Skin epidermis (tissue), 12 donors: ENCODE results near the gene UBE4B.
"Not testable (repeated sequence)": the region's sequence is repeated elsewhere in the genome, so short reads cannot be mapped to it uniquely, and the experiment has no call there.

ENCODE experiments used
- H3K27ac ChIP-seq, 21 experiments: fragments of 200-600 bp; sonication (generic) in 11 of 21; one replicate each; pipeline ENCODE4 v1.5.0; 2020; ENCODE audit warnings: mild to moderate bottlenecking in 3 of 21, inconsistent platforms in 2 of 21, moderate library complexity in 2 of 21
- H3K4me3 ChIP-seq, 7 experiments: fragments of 200-600 bp; sonication (generic) in 2 of 7; one replicate each; pipeline ENCODE4 v1.5.0; 2020; ENCODE audit warnings: inconsistent platforms in 2 of 7, mild to moderate bottlenecking in 2 of 7, moderate library complexity in 1 of 7

The UBE4B gene

DNA sequence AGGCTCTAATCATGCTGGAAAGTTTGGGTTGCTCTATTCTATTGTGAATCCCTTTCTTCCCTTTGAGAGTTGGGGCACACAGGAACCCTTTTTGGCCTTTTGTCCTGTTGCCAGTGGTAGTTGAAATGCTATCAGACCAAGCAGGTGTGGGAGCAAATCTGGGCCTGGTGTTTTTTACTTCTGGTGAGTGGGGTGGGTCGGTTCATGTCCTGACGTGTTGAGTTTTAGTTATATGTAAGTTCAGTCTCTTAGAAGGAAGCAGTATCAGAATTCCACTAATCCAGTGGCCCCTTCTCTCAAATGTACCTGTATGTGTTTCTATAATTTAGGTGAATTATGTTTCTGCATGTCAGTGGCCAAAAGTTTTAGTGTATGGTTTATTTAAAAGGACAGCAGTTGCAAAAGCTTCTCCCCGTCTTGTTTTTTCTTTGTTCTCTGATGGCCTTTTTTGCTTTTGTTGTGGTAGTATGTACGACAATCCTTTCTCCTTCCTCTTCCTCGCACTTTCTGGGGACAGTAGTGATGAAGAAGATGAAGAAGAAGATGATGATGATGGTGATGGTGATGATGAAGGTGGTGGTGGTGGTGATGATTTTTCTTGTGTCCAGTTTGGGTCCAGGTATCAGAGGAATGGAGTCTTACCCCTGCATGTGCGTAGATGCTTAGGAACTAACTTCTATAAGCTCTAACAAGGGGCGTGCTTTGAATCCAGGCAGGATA is 74.2 kb downstream of the UBE4B start:
- peak overlapping the region in 14 of 21 experiments; percentile 20 to 69 (median 35) for H3K27ac ChIP-seq
- no peak overlapping the region for H3K4me3 ChIP-seq

DNA sequence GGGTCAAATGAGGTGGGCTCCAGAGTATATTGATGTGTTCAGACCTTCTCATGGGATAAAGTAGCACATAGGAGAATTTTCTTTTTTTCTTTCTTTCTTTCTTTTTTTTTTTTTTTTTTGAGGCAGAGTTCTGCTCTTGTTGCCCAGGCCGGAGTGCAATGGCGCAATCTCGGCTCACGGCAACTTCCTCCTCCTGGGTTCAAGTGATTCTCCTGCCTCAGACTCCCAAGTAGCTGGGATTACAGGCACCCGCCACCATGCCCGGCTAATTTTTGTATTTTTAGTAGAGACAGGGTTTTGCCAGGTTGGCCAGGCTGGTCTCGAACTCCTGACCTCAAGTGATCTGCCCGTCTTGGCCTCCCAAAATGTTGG is 74.7 kb downstream of the UBE4B start:
- not testable (repeated sequence) for H3K4me3 ChIP-seq
- H3K27ac ChIP-seq = peak overlapping the region in 4 of 21 experiments; percentile 18 to 34 (median 26)

DNA sequence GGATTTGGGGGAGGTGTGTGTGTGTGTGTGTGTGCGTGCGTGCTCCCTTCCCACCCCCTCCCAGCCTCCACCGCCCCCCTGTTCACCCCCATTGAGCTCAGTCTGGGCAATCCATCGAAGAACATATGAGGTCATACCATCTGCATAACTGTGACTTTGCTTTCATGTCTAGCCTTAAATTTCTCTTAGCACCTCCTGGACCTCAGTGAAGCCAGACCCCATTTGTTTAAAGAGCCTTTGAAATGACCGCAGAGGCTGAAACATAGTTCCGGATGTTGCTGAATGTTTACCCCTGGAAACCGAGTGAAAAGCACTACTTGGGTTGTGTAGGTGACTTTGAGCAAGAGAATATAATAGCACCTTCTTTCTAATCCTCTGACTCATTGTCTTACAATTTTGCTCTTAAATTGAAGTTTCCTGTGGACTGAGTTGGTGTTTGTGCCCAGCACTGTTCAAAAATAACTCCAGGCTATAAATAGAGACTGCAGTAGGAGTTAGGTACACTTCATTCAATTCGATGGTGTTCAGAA is 75.4 kb downstream of the UBE4B start:
- Histone ChIP-seq H3K4me3 (no peak overlapping the region), H3K27ac (peak overlapping the region in 5 of 21 experiments; percentile 2 to 34 (median 21))

DNA sequence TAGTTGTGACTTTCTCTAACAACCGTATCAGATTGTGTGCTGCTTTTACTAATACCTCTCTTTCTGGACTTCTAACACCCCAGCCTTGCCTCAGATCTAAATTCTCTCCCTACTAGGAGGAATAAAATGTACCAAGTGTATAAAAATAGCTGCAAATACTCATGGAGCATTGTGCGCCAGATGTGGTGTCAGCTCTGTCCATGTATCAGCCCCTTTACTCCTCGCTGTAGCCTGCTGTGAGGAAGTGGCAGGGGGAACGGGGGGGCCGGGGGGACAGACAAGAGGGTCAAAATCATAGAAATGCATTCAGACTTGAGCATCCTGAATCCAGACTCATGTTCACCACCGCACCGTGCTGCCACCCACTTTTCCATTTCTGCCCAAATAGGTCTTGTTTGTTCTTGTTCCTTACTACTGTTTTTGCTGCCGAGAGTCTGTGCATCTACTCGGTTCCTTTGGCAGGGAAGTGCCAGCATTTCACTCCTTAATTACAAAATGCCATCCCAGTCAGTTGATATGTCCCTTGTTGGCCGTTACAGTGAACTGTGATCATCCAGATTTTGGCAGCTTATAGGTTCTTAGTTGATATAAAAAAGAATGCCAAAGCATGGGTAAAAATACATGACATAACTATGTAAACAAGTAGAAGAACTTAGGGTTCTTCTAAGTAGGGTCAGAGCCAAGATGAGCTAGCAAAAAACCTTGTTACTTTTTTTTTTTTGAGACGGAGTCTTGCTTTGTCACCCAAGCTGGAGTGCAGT is 76.4 kb downstream of the UBE4B start:
- H3K27ac ChIP-seq = no peak overlapping the region
- no peak overlapping the region for H3K4me3 ChIP-seq

DNA sequence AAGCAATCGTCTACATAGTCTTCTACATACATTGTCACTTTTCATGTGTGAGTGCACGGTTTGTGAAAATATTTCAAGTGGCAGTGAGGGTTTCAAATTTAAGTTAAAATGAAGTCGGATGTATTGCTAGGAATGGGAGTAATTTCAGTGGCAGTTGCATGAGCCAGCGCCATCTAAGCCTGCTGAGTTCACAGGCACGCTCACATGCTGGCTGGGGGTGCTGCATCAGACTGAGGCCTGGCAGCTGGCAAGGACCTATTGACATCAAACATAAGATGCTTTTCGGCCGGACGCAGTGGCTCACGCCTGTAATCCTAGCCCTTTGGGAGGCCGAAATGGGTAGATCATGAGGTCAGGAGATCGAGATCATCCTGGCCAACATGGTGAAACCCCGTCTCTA is 80.7 kb downstream of the UBE4B start:
- Histone ChIP-seq H3K27ac (no peak overlapping the region), H3K4me3 (no peak overlapping the region)

DNA sequence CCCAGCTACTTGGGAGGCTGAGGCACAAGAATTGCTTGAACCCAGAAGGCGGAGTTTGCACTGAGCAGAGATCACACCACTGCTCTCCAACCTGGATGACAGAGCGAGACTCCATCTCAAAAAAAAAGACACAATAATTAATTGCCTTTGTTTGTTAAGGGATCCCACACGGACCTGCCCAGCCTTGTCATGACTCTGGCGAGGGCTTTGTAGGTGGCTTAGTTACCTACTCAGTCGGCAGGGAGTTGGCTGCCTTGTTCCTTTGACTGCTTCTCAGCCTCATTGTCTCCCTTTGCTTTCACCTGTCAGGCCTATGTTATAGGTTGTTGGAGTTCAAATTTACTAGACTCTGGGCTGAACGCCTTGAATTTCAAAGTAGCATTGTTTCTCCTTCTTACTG is 82.0 kb downstream of the UBE4B start:
- Histone ChIP-seq H3K4me3 (no peak overlapping the region), H3K27ac (no peak overlapping the region)

DNA sequence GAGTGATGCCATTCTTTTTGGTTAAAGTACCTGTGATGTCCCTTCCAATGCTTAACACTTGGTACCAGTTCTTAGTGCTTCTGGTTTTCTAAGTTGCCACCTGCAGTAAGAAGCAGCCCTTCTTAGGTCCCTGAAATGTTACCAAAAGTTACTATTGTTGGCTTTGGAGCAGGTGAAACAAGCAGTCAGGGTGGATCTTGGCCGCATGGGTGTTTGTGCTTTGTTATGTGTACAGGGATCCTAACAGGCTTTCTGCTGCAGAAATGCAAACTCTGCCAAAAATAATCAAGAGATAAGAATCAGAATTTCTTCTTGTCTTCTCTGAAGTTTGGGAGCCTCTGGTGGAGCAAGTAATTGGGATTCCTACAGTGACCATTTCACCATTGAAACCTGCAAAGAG is 84.4 kb downstream of the UBE4B start:
- peak overlapping the region in 1 of 21 experiments; percentile 7 for H3K27ac ChIP-seq
- H3K4me3 ChIP-seq = no peak overlapping the region

DNA sequence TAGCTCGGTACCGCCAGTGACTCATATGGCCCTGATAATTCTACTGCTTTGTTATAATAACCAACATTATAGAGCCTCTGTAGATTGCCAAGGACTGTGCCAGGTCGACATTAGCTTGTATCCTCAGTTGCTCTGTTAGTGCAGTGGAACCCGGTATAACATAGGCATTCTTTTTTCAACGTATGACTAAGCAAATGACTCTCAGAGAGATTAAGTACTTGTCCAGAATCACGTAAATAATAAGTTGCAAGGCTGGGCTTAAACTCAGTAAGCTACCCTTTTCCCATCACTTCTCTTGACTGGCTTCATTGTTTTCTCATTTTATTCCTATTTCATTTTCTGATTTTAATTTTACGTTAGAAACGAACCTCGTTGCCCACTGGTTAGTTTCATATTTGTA is 85.1 kb downstream of the UBE4B start:
- no peak overlapping the region for H3K27ac ChIP-seq
- no peak overlapping the region for H3K4me3 ChIP-seq

DNA sequence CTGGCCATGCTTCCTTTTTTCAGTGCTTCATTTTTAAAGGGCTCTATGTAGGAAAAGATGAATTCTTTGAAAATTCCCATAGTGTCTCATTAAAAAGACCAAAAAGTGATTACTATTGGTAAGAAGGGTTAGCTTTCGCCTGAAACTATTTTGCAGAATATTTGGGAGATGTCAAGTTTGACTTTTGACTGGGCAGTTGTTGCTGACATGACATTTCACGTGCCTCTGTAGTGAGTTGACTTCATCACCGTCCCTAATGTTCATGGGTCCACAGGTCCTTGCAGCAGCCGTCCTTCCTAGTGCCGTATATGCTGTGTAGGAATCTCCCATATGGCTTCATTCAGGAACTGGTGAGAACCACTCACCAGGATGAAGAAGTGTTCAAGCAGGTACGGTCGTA is 88.9 kb downstream of the UBE4B start:
- H3K4me3 ChIP-seq = no peak overlapping the region
- no peak overlapping the region for H3K27ac ChIP-seq

DNA sequence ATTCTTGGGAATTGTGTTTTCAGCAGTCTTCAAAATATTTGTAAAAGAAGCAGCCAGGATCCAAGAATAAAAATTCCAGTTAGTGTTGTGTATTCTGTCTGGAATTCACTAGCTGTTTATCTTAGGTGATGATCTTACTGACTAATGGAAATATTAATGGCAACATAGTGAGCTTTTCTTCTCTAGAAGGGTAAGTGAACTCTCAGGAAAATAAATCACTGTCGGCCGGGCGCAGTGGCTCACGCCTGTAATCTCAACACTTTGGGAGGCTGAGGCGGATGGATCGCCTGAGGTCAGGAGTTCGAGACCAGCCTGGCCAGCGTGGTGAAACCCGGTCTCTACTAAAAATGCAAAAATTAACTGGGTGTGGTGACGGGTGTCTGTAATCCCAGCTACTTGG is 90.2 kb downstream of the UBE4B start:
- no peak overlapping the region for H3K27ac ChIP-seq
- H3K4me3 ChIP-seq = no peak overlapping the region

DNA sequence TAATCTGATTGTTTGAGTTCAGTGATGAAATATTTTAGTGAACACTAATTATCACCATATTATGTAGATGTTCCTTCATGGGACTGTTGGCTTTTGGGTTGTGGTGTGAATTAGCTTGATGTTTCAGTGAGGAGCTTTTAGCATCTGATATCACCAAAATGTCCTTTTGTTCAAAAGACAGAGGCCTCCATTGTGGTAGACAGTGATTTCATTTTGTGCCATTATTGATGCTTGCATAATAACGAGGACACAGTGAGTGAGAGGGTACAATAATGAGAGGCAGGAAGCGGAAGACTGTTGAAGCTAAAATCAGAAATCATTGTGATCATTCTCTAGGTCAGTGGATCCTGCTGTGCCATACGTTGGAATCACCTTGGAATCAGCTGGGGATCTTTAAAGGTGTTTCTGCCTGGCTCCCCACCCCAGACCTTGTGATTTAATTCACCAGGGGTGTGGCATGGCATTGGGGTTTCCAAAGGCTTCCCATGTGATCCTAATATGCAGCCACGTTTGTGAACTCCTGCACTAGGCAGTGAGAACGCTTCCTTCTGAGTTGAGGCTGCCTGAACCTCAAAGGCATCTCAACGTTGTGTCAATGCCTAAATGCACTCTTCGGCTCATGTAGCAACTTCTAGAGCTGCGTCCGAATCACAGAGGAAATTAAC is 95.5 kb downstream of the UBE4B start:
- H3K27ac ChIP-seq = no peak overlapping the region
- H3K4me3 ChIP-seq = no peak overlapping the region

DNA sequence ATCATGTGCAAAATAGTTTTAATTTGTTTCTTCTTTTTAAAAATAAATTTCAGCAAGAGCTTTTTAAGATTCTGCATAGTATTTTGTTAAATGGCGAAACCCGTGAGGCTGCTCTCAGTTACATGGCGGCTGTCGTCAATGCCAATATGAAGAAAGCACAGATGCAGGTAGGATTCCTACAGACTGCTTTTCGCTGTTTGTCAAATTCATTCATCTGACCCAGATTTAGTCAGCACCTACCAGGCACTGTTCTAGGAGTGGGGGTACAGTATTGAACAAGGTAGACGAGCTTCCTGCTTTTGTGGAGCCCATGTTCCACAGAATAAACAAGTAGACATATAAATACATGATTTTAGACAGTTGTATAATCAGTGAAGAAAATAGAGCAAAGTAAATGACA is 99.6 kb downstream of the UBE4B start:
- no peak overlapping the region for H3K4me3 ChIP-seq
- H3K27ac ChIP-seq = no peak overlapping the region

DNA sequence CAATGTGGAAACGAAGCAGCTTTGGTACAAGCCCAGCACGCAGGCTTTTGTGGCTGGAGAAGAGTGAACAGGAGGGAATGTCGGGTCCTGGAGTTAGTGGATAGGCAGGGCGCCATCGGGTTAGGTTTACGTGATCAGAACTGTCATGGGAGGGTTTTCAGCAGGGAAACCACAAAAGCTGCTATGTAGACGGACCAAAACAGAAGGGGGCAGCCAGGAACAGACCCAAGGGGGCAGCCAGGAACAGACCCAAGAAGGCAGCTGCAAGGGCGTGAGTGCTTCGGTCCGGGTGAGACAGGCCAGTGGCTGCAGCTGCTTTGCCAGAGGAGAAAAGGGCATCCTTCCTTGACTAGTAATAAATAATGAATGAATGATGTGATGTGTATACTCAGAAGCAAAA is 100.1 kb downstream of the UBE4B start:
- Histone ChIP-seq H3K4me3 (no peak overlapping the region), H3K27ac (no peak overlapping the region)

DNA sequence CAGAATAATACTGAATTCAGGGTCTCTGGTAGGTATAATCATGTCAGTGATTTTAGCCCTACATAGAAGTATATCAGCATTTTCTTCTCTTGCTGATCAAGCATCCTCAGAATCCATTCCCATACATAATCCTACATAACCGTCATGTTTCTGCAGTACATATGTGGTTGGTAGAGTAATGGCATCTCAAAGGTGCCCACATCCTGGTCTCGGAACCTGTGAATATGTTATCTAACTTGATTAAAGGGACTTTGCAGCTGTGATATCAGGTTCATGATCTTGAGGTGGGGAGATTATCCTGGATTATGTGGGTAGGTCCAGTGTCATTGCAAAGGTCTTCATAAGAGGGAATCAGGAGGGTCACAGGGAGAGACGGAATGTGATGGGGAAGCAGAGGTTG is 108.2 kb downstream of the UBE4B start:
- H3K4me3 ChIP-seq = no peak overlapping the region

DNA sequence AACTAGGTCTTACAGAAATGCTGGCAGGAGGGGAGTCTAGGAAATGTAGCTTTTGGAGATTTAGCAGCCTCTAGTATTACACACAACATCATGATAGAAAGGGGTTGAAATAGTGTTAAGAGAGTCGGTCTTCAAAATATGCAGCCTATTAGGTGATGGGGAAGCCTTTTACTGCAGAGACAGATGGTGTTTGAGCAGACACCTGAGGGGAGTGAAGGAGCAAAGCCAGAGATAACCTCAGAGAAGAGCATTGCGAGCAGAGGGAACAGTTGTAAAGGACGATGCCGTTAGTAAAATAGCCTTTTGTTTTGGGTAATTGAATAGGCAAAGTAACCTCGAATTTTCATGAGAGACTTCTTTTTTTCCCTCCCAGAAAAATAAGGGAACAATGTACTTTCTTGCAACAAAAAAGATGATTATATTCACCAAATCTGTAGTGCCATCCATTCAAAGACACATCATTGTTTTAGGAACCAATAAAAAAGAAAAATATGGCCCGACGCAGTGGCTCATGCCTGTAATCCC is 111.3 kb downstream of the UBE4B start:
- Histone ChIP-seq H3K27ac (no peak overlapping the region), H3K4me3 (no peak overlapping the region)

More for the DNA sequence above, 108.2 kb downstream of the UBE4B start:
- H3K27ac ChIP-seq = no peak overlapping the region

DNA sequence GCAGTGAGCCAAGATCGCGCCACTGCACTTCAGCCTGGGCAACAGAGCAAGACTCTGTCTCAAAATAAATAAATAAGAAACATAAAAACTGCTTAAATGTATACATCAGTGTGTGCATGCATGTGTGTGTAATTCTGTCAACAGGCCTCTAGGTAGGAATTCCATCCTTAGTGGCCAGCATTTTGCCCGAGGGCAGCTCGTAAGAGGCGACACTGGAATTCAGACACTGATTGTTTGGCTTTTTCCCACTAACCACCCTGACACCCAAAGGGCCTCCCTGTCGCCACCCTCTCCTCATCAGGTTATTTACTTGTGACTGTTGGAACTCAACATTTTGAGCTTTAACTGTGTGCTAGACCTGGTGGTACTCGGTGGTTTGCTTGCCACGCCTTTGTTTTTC is 113.6 kb downstream of the UBE4B start:
- no peak overlapping the region for H3K27ac ChIP-seq

DNA sequence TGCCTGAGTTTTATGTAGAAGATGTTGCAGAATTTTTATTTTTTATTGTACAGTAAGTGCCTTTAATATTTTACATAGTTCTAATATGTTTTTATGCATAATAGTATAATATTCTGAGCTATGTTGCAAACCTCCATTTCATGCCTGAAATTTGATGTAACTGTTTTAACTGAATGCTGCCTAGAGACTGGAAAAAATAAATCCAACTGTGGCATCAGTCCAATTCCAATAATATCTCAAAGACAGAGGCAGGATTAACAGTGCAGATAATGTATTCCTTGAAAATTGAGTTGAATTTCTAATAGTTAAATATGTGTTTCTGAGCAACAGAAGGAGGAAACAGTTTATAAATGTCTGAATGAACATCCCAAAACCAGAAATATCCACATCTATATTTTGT is 116.5 kb downstream of the UBE4B start:
- Histone ChIP-seq H3K27ac (no peak overlapping the region), H3K4me3 (no peak overlapping the region)

More for the DNA sequence above, 113.6 kb downstream of the UBE4B start:
- H3K4me3 ChIP-seq = no peak overlapping the region

DNA sequence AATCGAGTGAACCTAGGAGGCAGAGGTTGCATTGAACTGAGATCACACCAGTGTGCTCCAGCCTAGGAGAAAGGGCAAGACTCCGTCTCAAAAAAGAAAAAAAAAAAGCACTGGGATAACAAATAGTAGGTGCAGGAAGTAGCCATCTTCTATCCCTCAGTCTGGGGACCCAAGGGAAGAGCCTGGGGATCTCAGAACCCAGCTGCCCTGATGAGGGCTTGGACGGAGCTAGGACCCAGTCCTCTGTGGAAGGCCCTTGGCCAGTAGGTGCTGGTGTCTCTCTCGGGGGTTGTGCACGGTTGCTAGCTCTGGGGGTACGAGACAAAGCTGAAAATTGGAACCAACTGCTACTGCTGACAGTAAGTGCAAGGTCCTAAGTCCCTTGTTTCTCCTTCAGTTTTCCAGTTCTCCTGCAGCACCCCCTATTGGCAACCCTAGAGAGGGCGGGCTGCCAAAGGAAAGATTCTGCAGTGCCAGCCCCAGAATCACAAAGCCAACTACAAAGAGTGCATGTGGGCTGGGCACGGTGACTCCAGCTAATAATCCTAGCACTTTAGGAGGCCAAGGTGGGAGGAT is 120.0 kb downstream of the UBE4B start:
- Histone ChIP-seq H3K27ac (no peak overlapping the region), H3K4me3 (no peak overlapping the region)

DNA sequence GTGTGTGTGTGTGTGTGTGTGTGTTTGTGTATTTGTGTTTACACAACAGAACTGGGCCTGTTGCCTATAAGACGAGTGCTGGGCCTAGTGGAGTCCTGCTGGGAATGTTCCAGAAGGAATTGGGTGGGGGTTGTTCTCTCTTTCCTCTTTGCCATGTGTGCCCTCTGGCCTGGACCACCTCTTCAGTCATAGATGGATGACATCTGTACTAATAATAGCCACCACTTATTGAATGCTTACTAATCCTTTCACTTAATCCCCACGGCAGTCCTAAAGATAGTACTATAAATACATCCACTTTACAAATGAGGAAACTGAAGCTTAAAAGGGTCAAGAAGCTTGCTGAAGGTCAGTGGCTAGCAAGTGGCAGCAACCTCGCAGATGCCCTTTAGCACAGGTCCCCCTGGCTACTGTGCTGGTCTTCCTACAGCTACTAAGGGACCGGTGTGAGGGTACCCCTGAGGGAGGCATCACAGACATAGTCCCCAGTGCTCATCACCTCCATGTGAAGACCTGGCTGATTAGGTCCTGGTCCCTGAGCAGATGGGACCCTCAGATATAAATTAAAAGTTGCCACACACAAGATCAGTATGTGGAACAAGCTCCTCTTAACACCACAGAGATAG is 122.4 kb downstream of the UBE4B start:
- Histone ChIP-seq H3K4me3 (no peak overlapping the region), H3K27ac (peak overlapping the region in 1 of 21 experiments; percentile 31)

DNA sequence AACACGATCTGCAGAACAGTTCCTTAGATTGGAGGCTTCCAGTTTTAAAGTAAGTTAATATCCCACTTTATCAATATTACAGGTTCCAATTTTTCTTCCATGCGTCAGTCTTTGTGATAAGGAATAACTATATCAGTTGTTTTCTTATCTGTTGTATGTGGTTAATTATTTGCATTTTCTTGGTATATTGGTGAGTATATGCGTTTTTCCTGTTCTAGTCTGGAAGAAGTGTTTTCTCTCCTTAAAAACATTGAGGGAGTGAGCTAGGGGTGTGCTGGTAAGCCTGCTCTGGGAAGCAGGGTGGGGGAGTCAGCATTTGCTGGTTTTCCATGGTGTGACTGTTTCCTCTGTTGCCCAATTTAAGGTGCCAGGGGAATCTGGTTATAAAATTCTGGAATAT is 127.4 kb downstream of the UBE4B start:
- Histone ChIP-seq H3K4me3 (no peak overlapping the region), H3K27ac (peak overlapping the region in 2 of 21 experiments; percentile 7 to 26)
